M059J (cell line): ENCODE measurements around the gene LMO1. TPM values are rescaled to one million over a fixed set of nuclear protein-coding genes. Genes with fewer than 3 reads are reported as not detected.

Experiments
- DNase-seq: peaks from one replicate; pipeline ENCODE4 v3.0.0-alpha.2; 2012; ENCODE audit warnings: low read depth
- total RNA-seq: library from RNA; depleted of rRNA; stranded (reverse); fragments of >200 nt; shearing (Covaris generic); gene quantifications from 2 replicates; pipeline ENCODE4 v1.2.3, GENCODE V29; 2014; rRNA removed

Gene LMO1
- total RNA-seq, 1 experiment from 2014 or later, result not detected

DNA sequence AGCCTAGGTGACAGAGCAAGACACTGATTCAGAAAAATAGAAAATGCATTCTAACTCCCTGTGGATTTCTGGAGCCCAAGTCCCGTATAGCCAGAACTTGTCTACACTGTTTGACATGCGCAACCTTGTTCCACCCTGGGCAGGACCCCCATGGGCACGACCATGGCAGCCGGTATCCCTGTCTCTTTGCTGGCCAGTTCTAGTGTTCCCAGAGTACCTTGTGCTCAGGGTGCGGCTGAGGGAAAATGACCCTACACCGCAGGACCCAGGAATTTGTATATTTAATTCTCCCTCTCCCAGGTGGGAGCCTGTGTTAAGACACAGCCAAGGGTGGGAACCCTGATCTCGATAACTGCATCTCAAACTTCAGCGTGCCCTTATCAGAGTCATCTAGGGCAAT lies 58.1 kb downstream of the LMO1 start:
- no peak for DNase-seq

DNA sequence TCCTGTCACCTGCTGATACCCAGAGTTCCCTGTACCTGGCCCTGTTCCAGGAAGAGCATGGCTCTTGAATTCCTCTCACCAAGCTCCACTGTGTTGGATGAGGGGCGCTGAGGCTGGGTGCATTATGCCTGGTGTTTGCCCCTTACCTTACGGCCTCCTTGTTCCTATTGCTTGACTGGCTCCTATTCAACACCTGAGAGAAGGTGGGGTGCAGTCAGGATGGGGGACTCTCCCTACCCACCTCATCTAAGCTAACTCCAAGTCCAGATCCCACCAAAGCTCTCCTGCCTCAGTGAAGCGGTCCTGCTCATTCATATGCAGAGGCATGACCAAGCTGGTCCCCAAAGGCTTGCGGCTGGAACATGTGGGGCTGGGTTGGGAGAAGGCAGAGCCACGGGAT lies 59.1 kb downstream of the LMO1 start:
- no peak for DNase-seq

DNA sequence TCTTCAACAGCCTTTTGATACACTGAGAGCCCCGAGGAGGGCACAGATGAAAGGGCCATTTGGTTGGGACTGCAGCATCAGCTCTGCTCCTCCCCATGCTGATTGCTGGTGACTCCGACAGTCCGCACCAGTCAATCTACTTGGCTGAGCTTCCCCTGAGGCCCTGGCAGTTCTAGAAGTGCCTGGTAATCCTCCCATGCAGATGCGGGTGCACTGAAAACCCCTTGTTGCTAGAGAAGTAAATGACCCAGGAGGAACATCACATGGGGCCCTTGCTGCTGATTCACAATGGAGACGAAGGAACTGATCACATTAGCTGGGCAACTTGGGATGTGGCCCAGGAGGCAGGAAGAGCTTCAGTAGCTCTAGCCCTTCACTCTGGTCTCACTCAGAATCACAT lies 59.7 kb downstream of the LMO1 start:
- DNase-seq, result no peak

DNA sequence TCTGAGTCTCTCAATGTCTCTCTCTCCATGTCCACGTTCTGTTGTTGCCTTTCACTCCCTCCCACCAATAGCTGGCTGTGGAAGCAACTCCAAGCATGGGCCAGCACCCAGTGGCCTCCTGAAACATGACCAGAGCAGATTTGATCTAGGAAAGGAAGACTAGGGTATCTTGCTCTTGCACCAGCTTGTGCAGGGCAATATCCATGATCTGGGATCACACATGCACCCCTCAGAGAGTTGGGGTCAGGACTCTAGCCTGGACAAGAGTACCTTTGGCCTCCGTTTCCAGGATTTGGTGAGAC lies 60.3 kb downstream of the LMO1 start:
- DNase-seq, result no peak

DNA sequence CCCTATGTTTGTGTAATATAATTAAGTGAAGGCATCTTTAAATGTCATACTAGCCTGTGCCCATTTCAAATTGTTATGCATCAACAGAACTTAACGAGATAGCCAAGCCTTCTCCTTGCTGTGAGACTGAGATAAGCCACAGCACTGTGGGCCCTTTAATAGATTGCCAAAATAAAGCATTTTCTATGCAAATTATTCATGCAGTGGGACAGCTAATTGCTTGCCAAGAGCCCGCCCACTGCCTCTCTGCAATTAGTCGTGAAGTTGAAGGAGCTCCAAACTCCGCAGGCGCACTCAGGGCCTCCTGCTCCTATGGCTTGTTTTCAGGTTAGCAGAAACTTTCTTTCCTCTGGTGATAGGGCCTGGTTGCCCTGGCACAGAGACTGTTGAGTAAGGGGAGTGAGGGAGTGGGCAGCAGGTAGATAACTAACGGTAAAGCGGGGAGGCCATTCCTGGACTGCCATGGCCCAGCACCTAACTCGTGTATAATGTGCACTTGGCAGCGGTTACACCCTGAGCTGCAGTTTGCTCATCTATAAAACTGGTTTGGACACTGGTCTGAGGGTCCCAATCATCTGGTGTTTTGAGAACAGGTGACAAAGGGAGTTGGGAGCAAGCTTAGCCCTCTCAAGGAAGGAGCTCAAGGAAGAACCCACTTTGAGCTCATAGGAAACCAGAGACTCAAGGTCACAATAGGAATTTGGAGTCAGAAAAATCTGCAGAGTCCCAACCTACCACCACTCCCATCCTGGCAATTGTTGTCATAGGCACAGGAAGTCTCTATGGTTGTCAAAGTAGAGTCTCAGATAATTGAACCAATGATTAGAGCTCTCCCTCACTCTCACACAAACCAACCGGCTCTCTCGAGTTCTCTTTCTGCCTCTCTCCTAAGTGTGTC lies 60.9 kb downstream of the LMO1 start:
- DNase-seq, result no peak

DNA sequence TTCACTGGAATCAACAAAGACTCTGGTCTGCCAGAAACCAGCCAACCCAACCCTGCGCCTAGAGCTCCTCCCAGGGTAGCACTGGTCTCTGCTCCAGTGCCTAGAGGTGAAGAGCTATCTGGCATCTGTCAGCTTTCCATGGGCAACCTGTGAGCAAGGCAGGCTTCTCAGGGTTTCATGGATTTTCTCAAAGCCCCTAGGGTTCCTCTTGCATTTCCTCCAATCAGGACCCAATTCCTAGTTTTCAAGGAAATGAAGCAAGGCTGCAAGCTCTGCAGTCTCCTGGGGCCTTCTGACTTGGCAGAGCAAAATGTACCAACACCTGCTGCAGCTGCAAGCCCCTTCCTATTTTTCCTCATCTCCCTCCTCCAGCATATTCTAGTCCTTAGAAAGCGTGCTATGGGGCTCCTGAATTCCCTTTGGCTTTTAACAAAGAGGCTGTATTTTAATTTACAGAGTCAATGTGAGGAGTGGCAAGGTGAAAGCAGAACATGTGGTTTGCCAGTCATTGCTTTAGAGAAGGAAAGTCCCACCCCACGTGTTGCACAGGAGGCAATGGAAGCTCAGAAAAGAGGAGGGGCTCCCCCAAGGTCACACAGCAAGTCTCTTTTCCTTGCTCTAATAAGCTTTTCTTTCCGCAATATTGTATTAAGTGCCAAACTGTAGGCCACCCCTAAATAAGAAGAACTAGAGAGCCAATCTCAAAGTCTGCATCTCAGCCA lies 61.9 kb downstream of the LMO1 start:
- no peak for DNase-seq

DNA sequence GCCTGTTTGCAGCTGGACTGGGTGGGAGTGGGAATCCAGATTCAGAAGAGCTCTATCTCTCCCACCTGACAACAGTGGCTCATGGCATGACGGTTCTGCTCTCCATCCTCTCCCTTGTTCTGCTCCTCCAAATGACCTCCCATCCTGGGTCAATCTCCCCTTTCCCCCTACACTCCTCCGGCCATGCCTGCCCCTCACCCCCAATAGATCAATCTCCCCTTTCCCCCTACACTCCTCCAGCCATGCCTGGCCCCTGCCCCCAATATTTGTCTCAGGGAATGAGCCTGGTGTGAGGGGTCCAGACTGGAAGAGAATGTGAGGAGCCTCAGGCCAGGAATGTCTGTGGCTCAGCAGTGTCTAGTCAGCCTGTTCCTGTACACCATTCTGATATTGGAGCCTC lies 64.0 kb downstream of the LMO1 start:
- no peak for DNase-seq

DNA sequence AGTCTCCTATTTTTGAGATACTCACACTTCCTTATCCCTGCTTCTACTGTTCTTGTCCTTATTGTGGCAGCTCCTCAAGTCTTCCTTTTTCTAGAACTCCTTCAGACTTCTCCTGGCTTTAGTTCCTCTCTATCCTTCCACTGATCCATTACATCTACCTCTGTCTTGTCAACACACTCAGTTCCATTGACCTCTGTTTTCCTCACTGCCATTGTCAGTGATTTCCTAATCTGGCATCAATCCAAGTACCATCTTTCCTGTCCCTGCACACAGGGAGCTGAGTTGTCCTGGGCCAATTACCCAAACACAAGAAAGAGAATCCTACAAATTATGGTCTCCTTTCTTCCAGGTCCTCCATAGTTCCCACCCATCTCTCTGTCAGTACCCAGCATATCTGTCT lies 66.9 kb downstream of the LMO1 start:
- DNase-seq, result no peak

DNA sequence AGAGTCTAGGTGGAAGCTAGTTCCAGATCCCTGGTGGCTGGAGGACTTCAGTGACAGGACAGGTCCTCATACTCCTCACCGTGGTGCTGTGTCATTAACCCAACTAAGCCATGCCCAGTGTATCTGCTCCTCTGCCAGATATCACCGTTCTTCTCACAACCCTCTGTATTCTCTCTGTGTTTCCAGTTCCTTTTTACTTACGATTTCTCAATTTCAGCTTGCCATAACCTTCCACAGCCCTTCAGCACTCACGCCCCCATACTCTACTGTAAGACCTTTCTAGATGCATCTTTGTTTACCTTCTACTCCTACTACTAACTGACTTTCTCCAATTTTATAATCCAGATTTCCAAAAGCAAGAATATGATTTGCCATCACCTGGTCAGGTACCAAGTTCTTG lies 68.7 kb downstream of the LMO1 start:
- no peak for DNase-seq

DNA sequence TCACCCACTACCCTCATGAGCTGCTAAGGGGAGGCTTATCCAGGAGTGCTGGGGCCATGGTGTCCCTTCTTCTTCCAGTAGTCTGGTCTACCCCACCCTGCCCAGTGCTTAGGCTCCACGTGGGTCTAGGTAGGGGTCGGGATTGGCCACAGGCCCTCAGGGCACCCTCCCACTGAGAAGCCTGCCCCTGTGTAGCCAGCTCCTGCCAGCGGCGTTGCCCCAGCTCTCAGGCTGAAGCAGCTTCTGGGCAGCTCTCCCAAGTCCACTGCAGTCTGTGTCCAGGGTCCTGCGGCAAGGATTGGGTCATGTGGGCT lies 70.8 kb downstream of the LMO1 start:
- DNase-seq, result no peak

DNA sequence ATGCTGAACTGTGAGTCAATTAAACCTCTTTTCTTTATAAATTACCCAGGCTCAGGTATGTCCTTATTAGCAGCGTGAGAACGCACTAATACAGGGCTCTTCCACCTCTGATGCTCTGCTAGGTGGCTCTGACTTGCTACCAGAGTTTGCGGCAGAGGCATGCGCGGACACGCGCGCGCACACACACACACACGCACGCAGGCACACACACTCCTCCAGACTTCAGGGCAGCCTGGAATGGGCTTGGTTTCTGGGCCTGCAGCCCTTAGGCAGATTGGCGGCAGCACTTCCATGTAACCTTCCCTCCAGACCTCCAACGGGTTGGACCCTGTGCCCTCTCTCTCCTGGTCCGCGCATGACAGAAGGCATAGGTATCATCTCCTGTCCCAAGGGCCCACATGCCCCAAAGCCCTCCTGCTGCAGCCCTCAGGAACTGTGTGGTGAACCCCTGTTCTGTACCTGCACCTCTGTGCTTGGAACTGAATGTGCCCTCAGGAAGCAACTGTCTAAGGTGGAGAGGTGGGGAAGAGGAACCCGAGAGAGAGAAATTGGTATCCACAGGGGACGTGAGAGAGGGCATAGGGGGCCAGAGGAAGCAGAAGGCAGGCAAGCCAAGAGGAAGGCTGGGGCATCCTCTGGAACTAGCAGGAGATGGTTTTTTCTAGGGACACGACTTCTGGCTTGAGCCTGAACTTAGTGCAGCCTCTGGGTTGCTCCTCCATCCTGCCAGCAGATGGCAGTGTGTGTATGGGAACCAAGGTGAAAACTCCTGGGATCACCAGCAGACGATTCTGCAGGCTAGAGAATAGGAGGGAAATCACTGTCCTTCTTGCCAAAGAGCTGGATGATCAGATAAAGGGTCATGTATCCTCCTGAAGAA lies 71.4 kb downstream of the LMO1 start:
- peak; percentile 65 for DNase-seq

DNA sequence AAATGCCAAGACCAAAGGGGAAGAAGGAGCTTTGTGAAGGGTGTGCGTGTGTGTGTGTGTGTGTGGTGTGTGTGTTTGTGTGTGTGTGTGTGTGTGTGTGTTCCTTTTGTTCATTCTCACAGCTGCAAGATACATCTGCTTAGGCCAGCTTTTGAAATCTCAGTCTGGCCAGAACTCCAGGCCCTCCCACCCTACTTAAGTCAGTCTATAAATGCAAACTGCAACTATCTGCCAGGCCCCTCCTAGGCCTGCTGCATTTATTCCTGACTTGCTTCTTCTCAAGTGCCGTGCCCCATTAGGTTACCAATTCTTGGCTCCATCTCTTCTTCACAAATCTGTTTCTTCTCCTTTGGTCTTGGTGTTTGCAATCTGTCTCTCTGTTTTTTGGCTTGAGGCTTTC lies 73.2 kb downstream of the LMO1 start:
- DNase-seq, result no peak

DNA sequence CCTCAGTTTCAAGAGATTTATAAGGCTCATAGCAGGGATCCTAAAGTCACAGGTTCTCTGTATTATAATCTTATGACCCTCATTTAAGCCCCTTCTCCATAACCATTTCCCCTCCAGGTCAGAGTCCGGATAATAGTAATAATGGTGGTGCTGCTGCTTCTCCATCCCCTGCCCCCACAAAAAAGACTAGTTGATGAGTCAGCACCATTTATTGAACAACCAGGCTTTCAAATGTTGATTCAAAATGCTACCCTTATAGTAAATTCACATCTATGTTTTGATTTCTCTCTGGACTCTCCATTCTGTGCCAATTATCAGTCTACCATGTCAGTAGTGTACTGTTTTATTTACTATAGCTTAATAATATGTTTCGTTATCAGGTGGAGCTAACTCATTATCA lies 77.2 kb downstream of the LMO1 start:
- DNase-seq, result no peak

DNA sequence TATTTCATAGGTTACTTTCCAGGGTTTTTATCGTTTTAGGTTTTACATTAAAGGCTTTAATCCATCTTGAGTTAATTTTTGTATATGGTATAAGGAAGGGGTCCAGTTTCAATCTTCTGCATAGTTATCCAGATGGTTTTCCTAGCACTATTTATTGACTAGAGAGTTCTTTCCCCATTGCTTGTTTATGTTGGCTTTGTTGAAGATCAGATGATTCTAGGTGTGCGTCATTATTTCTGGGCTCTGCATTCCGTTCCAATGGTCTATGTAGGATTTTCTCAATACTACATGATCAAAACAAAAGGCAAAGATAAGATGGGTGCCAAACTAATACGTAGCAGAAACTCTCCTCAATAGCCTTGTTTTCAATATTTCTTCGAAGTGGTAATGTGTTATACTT lies 80.6 kb downstream of the LMO1 start:
- no peak for DNase-seq

DNA sequence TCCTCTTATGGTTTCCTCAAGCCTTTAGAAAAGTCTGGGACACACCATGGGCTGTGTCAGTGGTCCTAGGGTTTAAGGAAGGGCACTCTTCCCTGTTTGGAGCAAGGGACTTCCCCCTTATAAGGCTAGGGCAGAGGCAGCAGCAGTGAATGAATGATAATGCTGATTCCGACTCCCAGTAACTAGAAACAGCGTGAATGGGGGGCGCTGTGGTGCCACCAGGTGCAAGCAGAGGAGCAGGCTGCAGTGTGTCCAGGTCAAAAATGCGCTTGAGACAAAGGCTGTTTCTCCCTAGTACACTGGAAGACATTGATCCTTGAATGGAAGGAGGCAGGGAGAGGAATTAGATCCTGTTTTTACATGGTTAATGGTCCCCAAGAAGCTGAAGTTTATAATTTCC lies 83.2 kb downstream of the LMO1 start:
- DNase-seq, result no peak

DNA sequence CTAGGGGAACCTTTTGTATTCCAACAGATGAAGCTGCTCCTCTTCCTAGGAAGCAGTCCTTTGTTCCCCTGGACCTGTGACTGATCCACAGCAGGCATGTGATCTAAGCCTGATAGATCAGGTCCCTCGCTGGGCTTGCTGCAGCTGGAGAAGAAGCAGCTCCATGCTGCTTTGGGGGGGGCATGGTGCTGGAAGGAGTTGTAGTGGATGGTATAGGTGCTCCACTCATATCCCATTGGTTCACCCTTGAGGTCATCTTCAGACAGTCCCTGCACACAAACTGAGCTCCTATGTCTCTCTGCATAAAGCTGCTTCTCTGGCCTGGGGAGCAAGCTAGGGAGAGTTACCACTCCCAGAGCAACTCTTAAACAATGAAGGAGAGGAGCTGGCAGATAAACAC lies 85.4 kb downstream of the LMO1 start:
- no peak for DNase-seq

DNA sequence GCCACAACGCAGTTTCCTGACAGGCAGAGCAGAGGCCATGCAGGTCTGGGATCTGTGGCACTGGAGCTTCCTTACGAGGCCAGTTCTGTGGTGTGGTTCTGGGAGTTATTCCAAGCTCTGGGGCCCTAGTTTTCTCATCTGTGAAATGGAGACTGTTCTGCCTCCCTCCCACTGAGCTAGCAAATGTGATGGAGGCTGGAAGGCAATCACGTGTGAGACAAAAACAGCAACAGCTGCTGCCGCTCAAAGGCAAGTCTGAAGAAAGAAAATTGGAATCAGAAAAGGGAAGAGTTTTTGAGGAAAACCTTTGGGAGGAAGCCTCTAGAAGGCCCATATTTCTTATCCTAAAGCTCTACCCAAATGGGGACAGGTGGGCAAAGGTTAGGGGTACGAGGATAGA lies 86.5 kb downstream of the LMO1 start:
- no peak for DNase-seq

Other genes starting within 250 kb of the LMO1 start
- 1.1 and 3.0 TPM in 2 replicates for gene TUB, start 182.7 kb downstream of the LMO1 start, total RNA-seq
- gene RIC3, start 94.9 kb downstream of the LMO1 start, total RNA-seq, result 0.32 TPM in 1 of 2 replicates, not detected in the other